ENCODE results near the gene LRRC23. TPM values are rescaled to one million over a fixed set of nuclear protein-coding genes. Genes with fewer than 3 reads are reported as not detected.
A peak's percentile ranks its signal among the peaks of the same experiment; 100 is the strongest.
"Not testable (repeated sequence)": the region's sequence is repeated elsewhere in the genome, so short reads cannot be mapped to it uniquely, and the experiment has no call there.

LRRC23 gene
- total RNA-seq, 1 donor: 16.2 TPM

GRCh38 chr12:6899837-6900519, 4.6 kb upstream of the LRRC23 start:
- peak in 2 of 3 donors; percentile 81 to 90 for DNase-seq (ENCODE audit: low read depth in 2 of 3, low spot score in 2 of 3)

GRCh38 chr12:6902448-6902847, 2.2 kb upstream of the LRRC23 start:
- DNase-seq (ENCODE audit: low read depth in 2 of 3, low spot score in 2 of 3): no peak

- peak in 1 of 3 donors; percentile 67 for DNase-seq (ENCODE audit: low read depth in 2 of 3, low spot score in 2 of 3)
These were observed 900 bp upstream of the LRRC23 start for GRCh38 chr12:6903722-6904121.

- no peak for DNase-seq (ENCODE audit: low read depth in 2 of 3, low spot score in 2 of 3)
These were observed 905 bp downstream of the LRRC23 start for GRCh38 chr12:6905414-6906040.

- not testable (repeated sequence) for DNase-seq (ENCODE audit: low read depth in 2 of 3, low spot score in 2 of 3)
These were observed 3.5 kb downstream of the LRRC23 start for GRCh38 chr12:6908141-6908540.

GRCh38 chr12:6909421-6910145, 5.0 kb downstream of the LRRC23 start:
- no peak for DNase-seq (ENCODE audit: low read depth in 2 of 3, low spot score in 2 of 3)

- DNase-seq (ENCODE audit: low read depth in 2 of 3, low spot score in 2 of 3): no peak
These were observed 7.7 kb downstream of the LRRC23 start for GRCh38 chr12:6912164-6912935.

- peak; percentile 71 to 80 (median 76) for DNase-seq (ENCODE audit: low read depth in 2 of 3, low spot score in 2 of 3)
These were observed 9.8 kb downstream of the LRRC23 start, which contains the start of gene ENO2 for GRCh38 chr12:6914246-6914946. Gene ENO2, plus strand, starts transcription at chr12:6914580. Its CDS starts 1,253 bp downstream, at chr12:6915833.

GRCh38 chr12:6914947-6915788, 10.5 kb downstream of the LRRC23 start:
- DNase-seq (ENCODE audit: low read depth in 2 of 3, low spot score in 2 of 3): no peak

GRCh38 chr12:6915789-6916285, 11.2 kb downstream of the LRRC23 start:
- DNase-seq (ENCODE audit: low read depth in 2 of 3, low spot score in 2 of 3): no peak

GRCh38 chr12:6916426-6917200, 12.0 kb downstream of the LRRC23 start:
- DNase-seq (ENCODE audit: low read depth in 2 of 3, low spot score in 2 of 3): no peak

GRCh38 chr12:6917491-6918231, 13.0 kb downstream of the LRRC23 start:
- DNase-seq (ENCODE audit: low read depth in 2 of 3, low spot score in 2 of 3): no peak

GRCh38 chr12:6919588-6919987, 15.0 kb downstream of the LRRC23 start:
- no peak for DNase-seq (ENCODE audit: low read depth in 2 of 3, low spot score in 2 of 3)

GRCh38 chr12:6921539-6921938, 16.9 kb downstream of the LRRC23 start:
- DNase-seq (ENCODE audit: low read depth in 2 of 3, low spot score in 2 of 3): no peak

- DNase-seq (ENCODE audit: low read depth in 2 of 3, low spot score in 2 of 3): no peak
These were observed 17.6 kb downstream of the LRRC23 start for GRCh38 chr12:6921996-6922946.

GRCh38 chr12:6923003-6923732, 18.5 kb downstream of the LRRC23 start:
- DNase-seq (ENCODE audit: low read depth in 2 of 3, low spot score in 2 of 3): no peak

Data from hematopoietic multipotent progenitor cell (in vitro differentiated cells).